ENCODE results near the gene CD2BP2. TPM values are rescaled to one million over a fixed set of nuclear protein-coding genes. Genes with fewer than 3 reads are reported as not detected.
A peak's percentile ranks its signal among the peaks of the same experiment; 100 is the strongest.

CD2BP2 gene
- total and polyA plus RNA-seq, 2 of the 13 experiments (the other 11 are each of a cell fraction or from before 2014, with no cell fraction given) = 24.9 to 54.6 TPM

GRCh38 chr16:30355144-30355953 lies at the start of gene CD2BP2 (continued):
- TF ChIP-seq, protein P1, sequence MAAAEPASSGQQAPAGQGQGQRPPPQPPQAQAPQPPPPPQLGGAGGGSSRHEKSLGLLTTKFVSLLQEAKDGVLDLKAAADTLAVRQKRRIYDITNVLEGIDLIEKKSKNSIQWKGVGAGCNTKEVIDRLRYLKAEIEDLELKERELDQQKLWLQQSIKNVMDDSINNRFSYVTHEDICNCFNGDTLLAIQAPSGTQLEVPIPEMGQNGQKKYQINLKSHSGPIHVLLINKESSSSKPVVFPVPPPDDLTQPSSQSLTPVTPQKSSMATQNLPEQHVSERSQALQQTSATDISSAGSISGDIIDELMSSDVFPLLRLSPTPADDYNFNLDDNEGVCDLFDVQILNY (CRISPR knock-in tag; conservative IDR thresholded peaks at IDR 0.05) = 0 out of 2 replicates have a peak, but pooled peaks have one; percentile 23
- TF ChIP-seq SP4 (CRISPR knock-in tag; IDR thresholded peaks at IDR 0.05) = peak; percentile 89
- TF ChIP-seq SNAPC4 (CRISPR knock-in tag; IDR thresholded peaks at IDR 0.05) = 0 out of 2 replicates have a peak, but pooled peaks have one; percentile 60
- no peak for TF ChIP-seq ZKSCAN1 (IDR thresholded peaks at IDR 0.05; ENCODE audit: low read length)
- TF ChIP-seq GATAD2A (CRISPR knock-in tag; IDR thresholded peaks at IDR 0.05) = no peak
- TF ChIP-seq ZNF274 (CRISPR knock-in tag; IDR thresholded peaks at IDR 0.05) = no peak; the same call in 1 of the 2 replicates
- peak; percentile 95 for TF ChIP-seq ZFP37 (CRISPR knock-in tag; IDR thresholded peaks at IDR 0.05; ENCODE audit: borderline replicate concordance)
- TF ChIP-seq IRF2 (CRISPR knock-in tag; IDR thresholded peaks at IDR 0.05) = peak; percentile 77
- TF ChIP-seq HMG20A (CRISPR knock-in tag; IDR thresholded peaks at IDR 0.05; ENCODE audit: borderline replicate concordance) = no peak
- peak; percentile 91 for TF ChIP-seq YEATS2 (CRISPR knock-in tag; IDR thresholded peaks at IDR 0.05; ENCODE audit: borderline replicate concordance)
- TF ChIP-seq ZFP41 (CRISPR knock-in tag; IDR thresholded peaks at IDR 0.05; ENCODE audit: borderline replicate concordance) = no peak; the same call in 1 of the 2 replicates
- TF ChIP-seq ZFAT (CRISPR knock-in tag; conservative IDR thresholded peaks at IDR 0.05) = peak; percentile 32; the same call in 1 of the 2 replicates
- TF ChIP-seq ZNF878 (CRISPR knock-in tag; IDR thresholded peaks at IDR 0.05) = no peak; the same call in none of the 2 replicates
- peak; percentile 96 for TF ChIP-seq NCOA1 (CRISPR knock-in tag; IDR thresholded peaks at IDR 0.05)
- peak; percentile 50; the same call in 1 of the 2 replicates for TF ChIP-seq POLR2AphosphoS2 (IDR thresholded peaks at IDR 0.05; ENCODE audit: low read depth, low read length)
- peak; percentile 57; the same call in 1 of the 2 replicates for TF ChIP-seq ZNF253 (CRISPR knock-in tag; IDR thresholded peaks at IDR 0.05; ENCODE audit: borderline replicate concordance)
- TF ChIP-seq ZNF282 (IDR thresholded peaks at IDR 0.05; ENCODE audit: partially characterized antibody) = no peak
- TF ChIP-seq AFF4 (CRISPR knock-in tag; IDR thresholded peaks at IDR 0.05) = no peak
- TF ChIP-seq NPAS2 (CRISPR knock-in tag; IDR thresholded peaks at IDR 0.05; ENCODE audit: borderline replicate concordance) = no peak
- TF ChIP-seq ZFP36L2 (CRISPR knock-in tag; IDR thresholded peaks at IDR 0.05) = no peak
- no peak for TF ChIP-seq GFI1 (CRISPR knock-in tag; IDR thresholded peaks at IDR 0.05; ENCODE audit: borderline replicate concordance)
